HG02852 (cell line): Measurements from ENCODE around the gene GLCE.

ENCODE experiments used
- ATAC-seq: cut with Tn5 transposase; IDR thresholded peaks from one replicate; pipeline ENCODE4 v1.9.1; 2021; ENCODE audit warnings: mild to moderate bottlenecking, moderate library complexity; ENCODE audit not compliant: unreplicated experiment

The GLCE gene

DNA sequence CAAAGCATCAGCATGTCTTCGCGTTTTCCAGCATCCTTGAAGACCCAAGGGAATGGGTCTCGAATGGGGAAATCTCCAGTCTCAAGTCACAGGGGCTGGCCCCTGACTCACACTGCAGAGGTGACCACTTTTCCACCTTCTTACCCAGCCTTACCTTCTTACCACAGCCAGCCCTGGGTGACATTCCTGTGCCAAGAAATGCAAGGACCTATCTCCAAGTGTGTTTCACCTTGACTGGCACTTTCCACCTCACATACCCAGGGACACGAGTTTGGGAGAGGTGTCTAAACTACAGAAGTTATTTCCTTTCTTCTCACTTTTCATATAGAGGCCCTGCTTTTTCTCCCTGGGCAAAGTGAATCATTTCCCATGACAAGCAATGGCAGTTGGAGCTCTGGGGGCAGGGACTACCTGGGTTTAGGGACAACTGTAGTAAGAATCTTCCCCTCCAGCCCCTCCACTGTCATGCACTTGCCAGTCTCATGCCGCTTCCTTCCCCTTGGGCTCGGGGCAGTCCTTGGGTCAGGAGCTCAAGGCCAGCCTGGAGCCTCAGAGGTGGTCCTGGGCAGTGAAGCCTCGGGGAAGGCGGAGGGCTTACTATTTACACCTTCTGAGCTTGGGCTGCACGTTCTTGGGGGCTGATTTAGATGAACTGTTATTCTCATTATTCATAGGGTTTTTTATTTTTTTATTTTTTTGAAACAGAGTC lies 155.1 kb downstream of the GLCE start:
- no peak for ATAC-seq

DNA sequence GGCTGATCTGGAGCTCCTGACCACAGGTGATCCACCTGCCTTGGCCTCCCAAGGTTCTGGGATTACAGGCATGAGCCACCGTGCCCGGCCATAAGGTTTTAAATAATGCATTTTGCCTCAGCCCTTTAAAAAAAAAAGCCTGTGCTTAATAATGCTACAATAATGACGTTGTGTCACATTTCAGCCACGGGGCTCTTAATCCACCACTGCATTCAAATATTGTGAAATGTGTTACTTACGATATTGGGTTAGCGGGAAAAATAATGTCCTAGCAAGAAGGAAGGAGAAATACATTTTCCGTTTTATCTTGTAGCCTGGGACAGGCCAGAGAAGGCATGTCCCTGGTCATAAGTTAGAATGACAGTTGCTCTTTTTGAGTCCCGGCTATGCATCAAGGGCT lies 155.9 kb downstream of the GLCE start:
- no peak for ATAC-seq

GRCh38 chr15:69317392-69317841 lies 157.0 kb downstream of the GLCE start:
- ATAC-seq = no peak

- ATAC-seq = no peak
Measured at GRCh38 chr15:69318033-69318432, 157.6 kb downstream of the GLCE start.

- ATAC-seq = no peak
Measured at GRCh38 chr15:69319384-69320375, 159.2 kb downstream of the GLCE start.

DNA sequence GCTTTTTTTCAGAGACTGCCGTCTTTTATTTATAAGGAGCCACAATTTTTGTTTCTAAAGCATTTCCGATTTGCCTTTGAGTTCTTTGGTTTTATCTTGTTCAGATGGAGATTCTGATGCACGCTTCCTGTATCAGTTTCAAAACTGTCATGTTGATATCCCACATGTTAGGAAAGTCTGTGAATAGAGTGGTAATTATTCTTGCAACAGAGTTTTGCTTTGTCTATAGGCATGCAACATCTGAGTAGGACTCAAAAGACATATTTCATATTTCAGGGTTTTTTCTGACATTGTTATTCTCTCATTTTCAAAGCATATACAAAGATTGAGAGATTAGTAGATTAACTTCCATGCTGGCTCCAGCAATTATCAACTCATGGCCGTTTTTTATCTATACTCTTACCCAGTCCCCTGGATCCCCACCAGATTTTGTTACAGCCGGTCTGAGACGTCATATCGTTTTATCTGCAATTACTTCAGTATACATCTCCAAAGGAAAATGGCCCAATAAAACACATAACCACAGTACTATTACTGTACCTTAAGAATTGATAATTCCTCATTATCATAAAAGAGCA lies 160.6 kb downstream of the GLCE start:
- ATAC-seq = no peak
